Breast epithelium (tissue), 4 donors: Measurements from ENCODE around the gene COA1. TPM values are rescaled to one million over a fixed set of nuclear protein-coding genes. Genes with fewer than 3 reads are reported as not detected.
A peak's percentile ranks its signal among the peaks of the same experiment; 100 is the strongest.
"Not testable (repeated sequence)": the region's sequence is repeated elsewhere in the genome, so short reads cannot be mapped to it uniquely, and the experiment has no call there.

Experiments used
- DNase-seq, 2 donors: peaks; one replicate each; pipeline ENCODE4 v3.0.0-alpha.2; 2019; ENCODE audit warnings: low spot score in 2 of 2
- H3K27ac ChIP-seq, 2 donors: fragments of 200-600 bp; sonication (generic) in 1 of 2; one replicate each; pipeline ENCODE4 v1.5.1; 2016 to 2019; ENCODE audit warnings: mild to moderate bottlenecking in 1 of 2
- H3K27me3 ChIP-seq, 2 donors: fragments of 200-600 bp; sonication (generic) in 1 of 2; one replicate each; pipeline versions ENCODE4 v1.5.1 to v1.6.0; 2017 to 2019; ENCODE audit warnings: control low read depth in 1 of 2, mild to moderate bottlenecking in 1 of 2
- H3K36me3 ChIP-seq: fragments of 200-600 bp; one replicate; pipeline ENCODE4 v1.5.1; 2019
- H3K4me1 ChIP-seq, 2 donors: fragments of 200-600 bp; sonication (generic); one replicate each; pipeline ENCODE4 v1.5.1; 2016 to 2019; ENCODE audit warnings: control low read depth in 1 of 2
- H3K4me3 ChIP-seq, 3 donors: fragments of 200-600 bp; sonication (generic); 1 replicate in 2 of 3; 2 replicates in 1 of 3; pipeline ENCODE4 v1.5.1; 2016 to 2019; ENCODE audit warnings: mild to moderate bottlenecking in 3 of 3, moderate library complexity in 2 of 3
- H3K9me3 ChIP-seq, 2 donors: fragments of 200-600 bp; sonication (generic) in 1 of 2; one replicate each; pipeline ENCODE4 v1.5.1; 2016 to 2019; ENCODE audit warnings: control low read depth in 1 of 2
- POLR2A ChIP-seq: fragments of 450-650 bp; IDR thresholded peaks from one replicate; pipeline ENCODE4 v1.6.1; 2016; ENCODE audit warnings: antibody characterized with exemption, mild to moderate bottlenecking, moderate library complexity
- POLR2AphosphoS5 ChIP-seq, 3 donors: sonication (generic); formaldehyde crosslinking; IDR thresholded peaks; one replicate each; pipeline ENCODE4 v1.6.1; 2017; ENCODE audit warnings: antibody characterized with exemption in 3 of 3
- intact Hi-C: fragments of 100-400 bp; cut with DNase I; formaldehyde crosslinking; loops from one replicate; pipeline ENCODE4 v1.15.1; 2023; ENCODE audit warnings: low total_unique reads
- total RNA-seq, 3 donors: library from RNA; depleted of rRNA; stranded (reverse); fragments of >200 nt; gene quantifications; one replicate each; pipeline ENCODE4 v1.1.0, GENCODE V29; 2016
- TF ChIP-seq, protein P1 (sequence below), 3 donors: fragments of 450-650 bp; IDR thresholded peaks; one replicate each; pipeline ENCODE4 v1.5.1; 2016 to 2017; ENCODE audit warnings: antibody characterized with exemption in 3 of 3, mild to moderate bottlenecking in 3 of 3, moderate library complexity in 3 of 3

COA1 gene
- total RNA-seq, 3 donors from 2014 or later, result 39.0 to 94.3 (median 91.4) TPM

- Histone ChIP-seq H3K4me1 (no peaks in the 10 kb centered on the region), H3K9me3 (no peaks in the 10 kb centered on the region), H3K27ac (no peak overlapping the region), H3K36me3 (no peaks in the 10 kb centered on the region), H3K27me3 (no peaks in the 10 kb centered on the region), H3K4me3 (no peak overlapping the region)
- no peak for TF ChIP-seq POLR2AphosphoS5 (IDR thresholded peaks at IDR 0.05)
- TF ChIP-seq, protein P1, sequence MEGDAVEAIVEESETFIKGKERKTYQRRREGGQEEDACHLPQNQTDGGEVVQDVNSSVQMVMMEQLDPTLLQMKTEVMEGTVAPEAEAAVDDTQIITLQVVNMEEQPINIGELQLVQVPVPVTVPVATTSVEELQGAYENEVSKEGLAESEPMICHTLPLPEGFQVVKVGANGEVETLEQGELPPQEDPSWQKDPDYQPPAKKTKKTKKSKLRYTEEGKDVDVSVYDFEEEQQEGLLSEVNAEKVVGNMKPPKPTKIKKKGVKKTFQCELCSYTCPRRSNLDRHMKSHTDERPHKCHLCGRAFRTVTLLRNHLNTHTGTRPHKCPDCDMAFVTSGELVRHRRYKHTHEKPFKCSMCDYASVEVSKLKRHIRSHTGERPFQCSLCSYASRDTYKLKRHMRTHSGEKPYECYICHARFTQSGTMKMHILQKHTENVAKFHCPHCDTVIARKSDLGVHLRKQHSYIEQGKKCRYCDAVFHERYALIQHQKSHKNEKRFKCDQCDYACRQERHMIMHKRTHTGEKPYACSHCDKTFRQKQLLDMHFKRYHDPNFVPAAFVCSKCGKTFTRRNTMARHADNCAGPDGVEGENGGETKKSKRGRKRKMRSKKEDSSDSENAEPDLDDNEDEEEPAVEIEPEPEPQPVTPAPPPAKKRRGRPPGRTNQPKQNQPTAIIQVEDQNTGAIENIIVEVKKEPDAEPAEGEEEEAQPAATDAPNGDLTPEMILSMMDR (IDR thresholded peaks at IDR 0.05), result no peak
- no peak for TF ChIP-seq POLR2A
- intact Hi-C loops, result no loop called here
- DNase-seq, result no peak
These were observed 100.9 kb downstream of the COA1 start for GRCh38 chr7:43628431-43628830.

- H3K4me1 ChIP-seq, H3K27ac ChIP-seq: not testable (repeated sequence)
These were observed 101.5 kb downstream of the COA1 start for GRCh38 chr7:43627798-43628197.

DNA sequence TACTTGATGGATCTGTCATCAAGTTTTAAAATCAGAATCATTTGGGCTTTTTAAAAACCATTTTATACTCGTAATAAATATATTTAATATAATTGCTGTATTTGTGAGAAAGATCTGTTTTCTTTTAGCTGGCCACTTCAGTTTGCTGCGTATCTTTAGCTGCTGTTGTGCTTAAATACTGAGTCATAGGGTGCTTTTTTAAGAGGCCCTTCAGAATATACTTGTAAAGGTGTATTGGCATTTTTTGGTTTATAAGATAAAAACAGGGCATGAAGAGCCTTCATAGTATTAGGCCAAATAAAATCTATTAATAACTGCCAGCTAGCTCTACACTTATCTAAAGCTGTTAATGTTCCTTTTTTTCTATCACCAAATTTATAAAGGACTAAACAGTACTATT, 102.6 kb downstream of the COA1 start:
- TF ChIP-seq POLR2A (no peak), POLR2AphosphoS5 (IDR thresholded peaks at IDR 0.05) (no peak)
- TF ChIP-seq, protein P1 (IDR thresholded peaks at IDR 0.05), result no peak
- intact Hi-C loops, result no loop called here
- Histone ChIP-seq H3K27me3 (no peaks in the 10 kb centered on the region), H3K4me1 (no peaks in the 10 kb centered on the region), H3K27ac (no peak overlapping the region), H3K36me3 (no peaks in the 10 kb centered on the region), H3K4me3 (no peak overlapping the region), H3K9me3 (no peaks in the 10 kb centered on the region)
- no peak for DNase-seq

More at GRCh38 chr7:43627798-43628197, 101.5 kb downstream of the COA1 start:
- H3K4me3 ChIP-seq, H3K36me3 ChIP-seq, H3K27me3 ChIP-seq, DNase-seq, intact Hi-C loops, H3K9me3 ChIP-seq: not testable (repeated sequence)

DNA sequence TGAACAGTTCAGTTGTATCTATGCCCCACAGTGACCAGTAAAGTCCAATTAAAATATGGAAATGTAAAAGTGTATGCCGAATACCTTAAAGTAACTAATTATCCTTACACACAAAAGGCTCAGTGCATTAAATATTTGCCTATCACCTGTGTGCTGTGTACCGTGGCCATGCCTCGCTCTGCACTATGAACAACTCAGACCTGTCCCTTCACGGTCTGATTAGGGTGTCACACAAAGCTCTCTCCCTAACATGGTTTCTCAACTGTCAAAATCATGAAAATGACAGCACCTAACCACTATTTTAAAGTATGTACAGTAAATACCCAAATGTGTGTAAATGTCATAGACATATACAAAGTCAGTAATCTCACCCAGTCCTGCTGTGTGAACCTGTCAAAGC, 103.3 kb downstream of the COA1 start:
- no peaks in the 10 kb centered on the region for H3K36me3 ChIP-seq
- no peaks in the 10 kb centered on the region for H3K9me3 ChIP-seq
- H3K27me3 ChIP-seq, result no peaks in the 10 kb centered on the region
- H3K27ac ChIP-seq, result no peak overlapping the region
- no peak for DNase-seq
- H3K4me1 ChIP-seq, result no peaks in the 10 kb centered on the region
- H3K4me3 ChIP-seq, result no peak overlapping the region
- TF ChIP-seq POLR2AphosphoS5 (IDR thresholded peaks at IDR 0.05) (no peak), POLR2A (no peak)
- TF ChIP-seq, protein P1 (IDR thresholded peaks at IDR 0.05), result no peak
- intact Hi-C loops, result no loop called here

DNA sequence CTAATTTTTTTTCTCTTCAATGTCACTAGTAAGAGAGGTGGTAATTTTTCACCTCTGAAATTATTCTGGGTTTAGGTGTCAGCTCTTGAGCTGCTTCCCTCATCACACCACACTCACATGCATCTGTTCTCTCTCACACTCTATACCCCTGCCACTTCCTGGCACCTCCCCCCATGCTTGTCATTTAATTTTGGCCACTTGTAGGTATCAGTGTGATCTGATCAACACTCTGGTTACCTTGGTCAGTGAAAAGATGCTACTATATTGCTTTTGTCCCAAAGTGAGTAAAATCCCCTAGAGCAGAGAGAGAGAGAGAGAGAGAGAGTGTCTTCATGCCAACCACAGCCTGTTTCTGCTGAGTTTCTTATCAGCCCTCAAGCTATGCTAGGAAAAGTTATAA, 103.9 kb downstream of the COA1 start:
- H3K27ac ChIP-seq, result no peak overlapping the region
- TF ChIP-seq POLR2AphosphoS5 (IDR thresholded peaks at IDR 0.05), result no peak
- TF ChIP-seq, protein P1 (IDR thresholded peaks at IDR 0.05), result no peak
- no peak for TF ChIP-seq POLR2A
- intact Hi-C loops, result no loop called here
- no peak for DNase-seq
- H3K27me3 ChIP-seq, result no peaks in the 10 kb centered on the region
- H3K9me3 ChIP-seq, result no peaks in the 10 kb centered on the region
- no peaks in the 10 kb centered on the region for H3K4me1 ChIP-seq
- no peaks in the 10 kb centered on the region for H3K36me3 ChIP-seq
- no peak overlapping the region for H3K4me3 ChIP-seq

DNA sequence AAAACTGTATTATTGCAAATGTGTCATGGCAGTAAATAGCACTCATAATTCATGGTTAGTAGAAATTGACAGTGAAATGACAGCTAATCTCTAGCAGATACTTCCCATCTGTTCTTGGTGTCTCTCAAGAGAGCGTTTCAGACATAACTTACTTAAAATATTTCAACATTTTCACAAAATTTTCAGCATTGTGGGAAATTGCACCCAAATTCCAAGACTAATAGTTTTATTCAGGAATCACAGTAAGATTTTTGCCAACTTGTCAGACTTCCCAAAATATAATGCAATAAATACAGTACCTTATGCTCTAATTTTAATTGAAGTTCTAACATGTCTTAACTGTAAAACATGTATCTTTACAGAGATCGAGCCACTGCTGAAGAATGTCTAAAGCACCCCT, 105.2 kb downstream of the COA1 start:
- no peaks in the 10 kb centered on the region for H3K9me3 ChIP-seq
- intact Hi-C loops, result no loop called here
- no peak for DNase-seq
- no peaks in the 10 kb centered on the region for H3K27me3 ChIP-seq
- TF ChIP-seq POLR2A (no peak), POLR2AphosphoS5 (IDR thresholded peaks at IDR 0.05) (no peak)
- TF ChIP-seq, protein P1 (IDR thresholded peaks at IDR 0.05), result no peak
- H3K36me3 ChIP-seq, result no peaks in the 10 kb centered on the region
- H3K4me3 ChIP-seq, result no peak overlapping the region
- peak overlapping the region in 1 of 2 donors; percentile 18 for H3K27ac ChIP-seq
- H3K4me1 ChIP-seq, result no peaks in the 10 kb centered on the region
